IMR-90 (cell line): Measurements from ENCODE around the gene VIPR1. TPM values are rescaled to one million over a fixed set of nuclear protein-coding genes. Genes with fewer than 3 reads are reported as not detected.

Source experiments
- ATAC-seq: fragments of 200-7000 bp; cut with Tn5 transposase; 2 replicates; pipeline ENCODE4 v1.9.1; 2020; ENCODE audit warnings: low read depth, mild to moderate bottlenecking, moderate library complexity
- BruUV-seq: library from RNA; stranded (reverse); fragments of 400-500 nt; replicated peaks from 2 replicates; lab custom pipeline; 2021; lab: Mats Ljungman, UMichigan
- CTCF ChIA-PET: fragments of 300-600 bp; formaldehyde crosslinking; extraction: SDS; loops from one replicate; lab custom pipeline; 2021; ENCODE audit warnings: antibody characterized with exemption; lab: Yijun Ruan, JAX
- POLR2A ChIA-PET: fragments of 300-600 bp; sonication (Branson Sonifier 250); formaldehyde crosslinking; loops from one replicate; lab custom pipeline; 2022; ENCODE audit warnings: antibody characterized with exemption; ENCODE audit not compliant: unreplicated experiment; lab: Charles Lee
- DNase-seq: peaks from one replicate; pipeline ENCODE4 v3.0.0; 2013
- H2AFZ ChIP-seq: replicated peaks from 2 replicates; pipeline ENCODE3; 2013; ENCODE audit warnings: low read length, mild to moderate bottlenecking; ENCODE audit not compliant: poor library complexity
- H2AK5ac ChIP-seq: 2 replicates; pipeline ENCODE4 v1.6.1; 2013; ENCODE audit warnings: low read depth, low read length, inconsistent platforms
- H2AK9ac ChIP-seq: replicated peaks from 2 replicates; pipeline ENCODE3; 2013; ENCODE audit warnings: mild to moderate bottlenecking, low read depth, low read length, moderate library complexity; ENCODE audit not compliant: poor library complexity
- H2BK120ac ChIP-seq: 2 replicates; pipeline ENCODE4 v1.6.1; 2013; ENCODE audit warnings: low read depth, low read length, inconsistent platforms
- H2BK15ac ChIP-seq: 3 replicates; pipeline ENCODE4 v1.6.1; 2013; ENCODE audit warnings: low read depth, low read length, inconsistent platforms
- H2BK20ac ChIP-seq: 2 replicates; pipeline ENCODE4 v1.6.1; 2013; ENCODE audit warnings: low read depth, mild to moderate bottlenecking, inconsistent platforms, low read length, moderate library complexity
- H2BK5ac ChIP-seq: 2 replicates; pipeline ENCODE4 v1.6.1; 2013; ENCODE audit warnings: mild to moderate bottlenecking, low read depth, low read length, inconsistent platforms; ENCODE audit not compliant: poor library complexity, severe bottlenecking
- H3K14ac ChIP-seq: replicated peaks from 2 replicates; pipeline ENCODE4 v1.6.1; 2013; ENCODE audit warnings: low read depth, low read length, inconsistent platforms
- H3K18ac ChIP-seq: 2 replicates; pipeline ENCODE4 v1.6.1; 2013; ENCODE audit warnings: low read depth, low read length, control low read depth
- H3K23ac ChIP-seq: 2 replicates; pipeline ENCODE4 v1.6.1; 2013; ENCODE audit warnings: low read depth, low read length, inconsistent platforms
- H3K27ac ChIP-seq: 2 replicates; pipeline ENCODE4 v1.5.1; 2013; ENCODE audit warnings: mild to moderate bottlenecking, control low read depth, low read length; ENCODE audit not compliant: insufficient read depth
- H3K27me3 ChIP-seq: 2 replicates; pipeline ENCODE4 v1.6.1; 2013; ENCODE audit warnings: low read length; ENCODE audit not compliant: control insufficient read depth, insufficient read depth
- H3K36me3 ChIP-seq: 2 replicates; pipeline ENCODE4 v1.6.1; 2013; ENCODE audit warnings: low read length, mixed read lengths; ENCODE audit not compliant: control insufficient read depth, insufficient read depth
- H3K4ac ChIP-seq: 2 replicates; pipeline ENCODE4 v1.6.1; 2013; ENCODE audit warnings: low read depth, low read length, inconsistent platforms
- H3K4me1 ChIP-seq: 2 replicates; pipeline ENCODE4 v1.6.1; 2013; ENCODE audit warnings: low read length, mixed read lengths; ENCODE audit not compliant: control insufficient read depth, insufficient read depth
- H3K4me2 ChIP-seq: 2 replicates; pipeline ENCODE4 v1.6.1; 2013; ENCODE audit warnings: low read depth, mild to moderate bottlenecking, control low read depth, low read length, moderate library complexity
- H3K4me3 ChIP-seq: 2 replicates; pipeline ENCODE4 v1.5.1; 2013; ENCODE audit warnings: low read depth, mild to moderate bottlenecking, control low read depth, low read length, moderate library complexity; ENCODE audit not compliant: insufficient read depth
- H3K56ac ChIP-seq: 2 replicates; pipeline ENCODE4 v1.6.1; 2013; ENCODE audit warnings: low read length, inconsistent platforms; ENCODE audit not compliant: insufficient read depth; ENCODE audit errors: extremely low read depth
- H3K79me1 ChIP-seq, 2 experiments: 2 replicates each; pipeline ENCODE4 v1.6.1; 2013; ENCODE audit warnings: low read length in 2 of 2, inconsistent platforms in 1 of 2, low read depth in 1 of 2
- H3K9ac ChIP-seq: 2 replicates; pipeline ENCODE4 v1.6.1; 2013; ENCODE audit warnings: low read depth, low read length, control low read depth
- H3K9me1 ChIP-seq: 2 replicates; pipeline ENCODE4 v1.6.1; 2013; ENCODE audit warnings: low read length, inconsistent platforms; ENCODE audit not compliant: insufficient read depth
- H3K9me3 ChIP-seq: 2 replicates; pipeline ENCODE4 v1.6.1; 2013; ENCODE audit warnings: low read length; ENCODE audit not compliant: control insufficient read depth, insufficient read depth
- H4K20me1 ChIP-seq: 2 replicates; pipeline ENCODE4 v1.6.1; 2013; ENCODE audit warnings: low read length, inconsistent platforms; ENCODE audit not compliant: insufficient read depth
- H4K5ac ChIP-seq: 2 replicates; pipeline ENCODE4 v1.6.1; 2013; ENCODE audit warnings: mild to moderate bottlenecking, low read depth, low read length, control low read depth
- H4K8ac ChIP-seq, 2 experiments: 2 replicates each; pipeline ENCODE4 v1.6.1; 2013; ENCODE audit warnings: low read depth in 2 of 2, low read length in 2 of 2, control low read depth in 1 of 2, inconsistent platforms in 1 of 2
- H4K91ac ChIP-seq: 2 replicates; pipeline ENCODE4 v1.6.1; 2013; ENCODE audit warnings: low read depth, low read length, inconsistent platforms; ENCODE audit not compliant: insufficient read depth
- CTCF ChIP-seq: conservative IDR thresholded peaks from 2 replicates; pipeline ENCODE4 v1.5.1; 2012; ENCODE audit warnings: mild to moderate bottlenecking, low read depth, low read length, improper control_type of control experiment
- MXI1 ChIP-seq: IDR thresholded peaks from 2 replicates; pipeline ENCODE4 v1.6.1; 2012; ENCODE audit warnings: low read depth, mild to moderate bottlenecking, low read length, moderate library complexity, borderline replicate concordance
- SMC3 ChIP-seq: fragments of 150-350 bp; IDR thresholded peaks from 2 replicates; pipeline ENCODE4 v1.6.1; 2016; ENCODE audit warnings: low read depth, mild to moderate bottlenecking, antibody characterized with exemption, low read length, moderate library complexity
- USF2 ChIP-seq: fragments of 150-350 bp; IDR thresholded peaks from 2 replicates; pipeline ENCODE4 v1.6.1; 2017; ENCODE audit warnings: mild to moderate bottlenecking, antibody characterized with exemption, low read length, low read depth
- WGBS, 2 experiments: methylation state at CpG; one replicate each; pipeline versions ENCODE4 v1.1.5 to v1.1.7; 2013; ENCODE audit warnings: missing lambda C conversion rate in 2 of 2; ENCODE audit not compliant: insufficient read length in 1 of 2; ENCODE audit errors: extremely low coverage in 2 of 2; 5-methylcytosine and 5-hydroxymethylcytosine counted together
- dilution Hi-C: fragments of 300-500 bp; cut with HindIII; formaldehyde crosslinking; loops from one replicate; pipeline ENCODE4 v1.14.3; 2018; ENCODE audit warnings: low sequenced_read_pairs; ENCODE audit not compliant: unreplicated experiment
- in situ Hi-C: fragments of 300-500 bp; cut with MboI; formaldehyde crosslinking; loops from 3 replicates; pipeline ENCODE4 v1.14.3; 2019; ENCODE audit warnings: low sequenced_read_pairs, inconsistent platforms, mixed read lengths
- intact Hi-C: fragments of 100-400 bp; cut with micrococcal nuclease; formaldehyde crosslinking; loops from 2 replicates; pipeline ENCODE4 v1.10.0; 2022
- polyA plus RNA-seq, 3 experiments: library from polyadenylated mRNA; depleted of rRNA; stranded (reverse); fragments of >200 nt; gene quantifications; 2 replicates each; pipeline ENCODE4 v1.2.3, GENCODE V29; 2012; ENCODE audit warnings: low replicate concordance in 1 of 3
- total RNA-seq: library from RNA; depleted of rRNA; stranded (reverse); fragments of >200 nt; gene quantifications from 2 replicates; pipeline ENCODE4 v1.2.3, GENCODE V29; 2012

VIPR1 gene
- total and polyA plus RNA-seq, 2 of the 4 experiments (the other 2 are of a cell fraction) = not detected

DNA sequence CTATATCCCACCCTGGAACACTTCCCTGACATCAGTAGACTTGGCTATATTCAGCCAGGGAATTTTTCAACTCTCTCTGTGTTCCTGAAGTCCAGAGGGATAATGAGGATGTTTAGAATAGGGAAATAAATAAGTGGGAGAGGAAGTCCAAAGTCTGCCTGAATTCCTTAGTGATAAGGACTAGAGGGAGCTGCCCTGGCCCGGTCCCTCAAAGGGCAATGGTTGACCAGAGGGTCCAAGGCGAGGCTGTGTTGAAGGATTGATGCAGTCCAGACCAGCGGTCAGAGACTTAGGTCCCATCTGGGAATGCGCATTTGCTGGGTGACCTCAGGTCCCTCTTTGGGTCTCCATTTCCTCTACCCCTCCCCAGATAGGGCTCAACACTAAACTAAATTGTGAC is 7.9 kb downstream of the VIPR1 start:
- H4K5ac ChIP-seq = no peak overlapping the region
- ChIA-PET CTCF (no interaction called here), POLR2A (no interaction called here)
- dilution Hi-C loops (no loop called here), intact Hi-C loops (no loop called here), in situ Hi-C loops (no loop called here)
- no peak overlapping the region for H3K4ac ChIP-seq
- no peaks in the 10 kb centered on the region for H3K79me1 ChIP-seq
- H2AK9ac ChIP-seq = no peak overlapping the region
- no peak for ATAC-seq
- DNase-seq = no peak
- no TSS peak for BruUV-seq
- no peak overlapping the region for H3K4me3 ChIP-seq
- H3K14ac ChIP-seq = no peak overlapping the region
- no peaks in the 10 kb centered on the region for H3K9me1 ChIP-seq
- H2BK20ac ChIP-seq = no peak overlapping the region
- H2AK5ac ChIP-seq = no peak overlapping the region
- H3K56ac ChIP-seq = no peak overlapping the region
- no peak overlapping the region for H3K9ac ChIP-seq
- no peak overlapping the region for H4K91ac ChIP-seq
- H3K27ac ChIP-seq = no peak overlapping the region
- no peak overlapping the region for H4K8ac ChIP-seq
- H4K20me1 ChIP-seq = no peaks in the 10 kb centered on the region
- no peak for TF ChIP-seq SMC3
- no peak for TF ChIP-seq USF2
- TF ChIP-seq MXI1 = no peak
- TF ChIP-seq CTCF = no peak
- H3K4me2 ChIP-seq = no peak overlapping the region
- H3K27me3 ChIP-seq = peaks cover 27% of the 10 kb centered on the region
- no peaks in the 10 kb centered on the region for H3K9me3 ChIP-seq
- no peak overlapping the region for H3K18ac ChIP-seq
- no peak overlapping the region for H2BK15ac ChIP-seq
- H2BK5ac ChIP-seq = no peak overlapping the region
- no CpG with 5 or more reads among the region's 4 CpGs for WGBS, 2 experiments
- H2AFZ ChIP-seq = no peak overlapping the region
- no peak overlapping the region for H3K23ac ChIP-seq
- H2BK120ac ChIP-seq = no peak overlapping the region
- no peaks in the 10 kb centered on the region for H3K36me3 ChIP-seq
- H3K4me1 ChIP-seq = no peaks in the 10 kb centered on the region
